ENCODE data around the gene PPP6R2. TPM values are rescaled to one million over a fixed set of nuclear protein-coding genes. Genes with fewer than 3 reads are reported as not detected.

The PPP6R2 gene
- total RNA-seq, 1 donor from 2014 or later = 32.6 TPM

DNA sequence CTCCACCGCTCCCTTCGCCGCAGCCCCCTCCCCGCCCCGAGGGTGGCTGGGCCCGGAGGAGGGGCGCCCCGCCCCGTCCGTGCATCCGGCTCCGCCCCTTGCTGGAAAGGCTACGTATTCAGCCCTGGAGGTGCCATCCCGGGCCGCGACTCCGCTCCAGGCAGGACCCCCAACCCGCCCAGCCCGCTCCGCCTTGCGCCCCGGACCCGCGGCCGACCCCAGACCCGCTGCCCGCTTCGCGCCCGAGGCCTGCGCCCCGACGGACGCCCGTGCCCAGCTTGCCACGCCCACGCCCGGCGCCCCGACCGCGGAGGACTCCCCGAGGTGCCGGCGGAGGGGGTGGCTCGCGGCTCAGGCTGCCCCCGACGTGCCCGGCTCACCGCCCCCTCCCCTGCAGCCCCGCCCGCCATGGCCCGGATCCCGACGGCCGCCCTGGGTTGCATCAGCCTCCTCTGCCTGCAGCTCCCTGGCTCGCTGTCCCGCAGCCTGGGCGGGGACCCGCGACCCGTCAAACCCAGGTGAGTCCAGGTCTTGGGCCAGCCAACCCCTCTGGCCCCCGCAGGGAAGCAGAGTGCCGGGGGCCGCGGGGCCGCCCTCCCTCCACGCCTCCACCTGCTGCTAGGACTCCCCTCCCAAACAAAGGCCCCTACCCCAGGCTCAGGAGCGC is 138.4 kb downstream of the PPP6R2 start, which contains the start of gene ADM2:
Gene ADM2, plus strand, starts transcription at position 104 of the 667 bp plus-strand sequence. Its CDS starts 305 bp downstream, at position 409.
- Mint-ChIP-seq H3K4me1 (peaks cover 2% of the 10 kb centered on the region), H3K9me3 (peaks cover 2% of the 10 kb centered on the region), H3K4me3 (peak within 1 kb of the TSS; percentile 72), H3K27ac (no peak within 1 kb of the TSS), H3K36me3 (no peaks in the 10 kb centered on the region), H3K27me3 (ENCODE audit: insufficient read depth, low read depth) (peaks cover 39% of the 10 kb centered on the region)
- Histone ChIP-seq H3F3A (ENCODE audit: low read depth) (peaks cover 3% of the 10 kb centered on the region), H3K9ac (no peak within 1 kb of the TSS), H2AFZ (replicated peaks) (peak within 1 kb of the TSS; percentile 86), H3K36me3 (no peaks in the 10 kb centered on the region), H3K4me2 (peak within 1 kb of the TSS; percentile 70), H3K4me1 (no peaks in the 10 kb centered on the region), H3K27me3 (peaks cover 37% of the 10 kb centered on the region), H3K27ac (no peak within 1 kb of the TSS), H3K4me3 (peak within 1 kb of the TSS; percentile 53), H3K9me3 (ENCODE audit: low read depth) (no peaks in the 10 kb centered on the region), H3K79me2 (ENCODE audit: low read depth) (no peaks in the 10 kb centered on the region), H4K20me1 (ENCODE audit: low read depth) (no peaks in the 10 kb centered on the region)
- TF ChIP-seq EZH2 (IDR thresholded peaks at IDR 0.05) (peak; percentile 65), EZH2phosphoT487 (IDR thresholded peaks at IDR 0.05) (peak; percentile 29)
- TF ChIP-seq, protein P1, sequence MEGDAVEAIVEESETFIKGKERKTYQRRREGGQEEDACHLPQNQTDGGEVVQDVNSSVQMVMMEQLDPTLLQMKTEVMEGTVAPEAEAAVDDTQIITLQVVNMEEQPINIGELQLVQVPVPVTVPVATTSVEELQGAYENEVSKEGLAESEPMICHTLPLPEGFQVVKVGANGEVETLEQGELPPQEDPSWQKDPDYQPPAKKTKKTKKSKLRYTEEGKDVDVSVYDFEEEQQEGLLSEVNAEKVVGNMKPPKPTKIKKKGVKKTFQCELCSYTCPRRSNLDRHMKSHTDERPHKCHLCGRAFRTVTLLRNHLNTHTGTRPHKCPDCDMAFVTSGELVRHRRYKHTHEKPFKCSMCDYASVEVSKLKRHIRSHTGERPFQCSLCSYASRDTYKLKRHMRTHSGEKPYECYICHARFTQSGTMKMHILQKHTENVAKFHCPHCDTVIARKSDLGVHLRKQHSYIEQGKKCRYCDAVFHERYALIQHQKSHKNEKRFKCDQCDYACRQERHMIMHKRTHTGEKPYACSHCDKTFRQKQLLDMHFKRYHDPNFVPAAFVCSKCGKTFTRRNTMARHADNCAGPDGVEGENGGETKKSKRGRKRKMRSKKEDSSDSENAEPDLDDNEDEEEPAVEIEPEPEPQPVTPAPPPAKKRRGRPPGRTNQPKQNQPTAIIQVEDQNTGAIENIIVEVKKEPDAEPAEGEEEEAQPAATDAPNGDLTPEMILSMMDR (IDR thresholded peaks at IDR 0.05) = no peak
- DNase-seq (ENCODE audit: low spot score) = peak; percentile 81

GRCh38 chr22:50482107-50483074 is 139.3 kb downstream of the PPP6R2 start:
- H3K27ac Mint-ChIP-seq = no peak overlapping the region
- H3K27me3 Mint-ChIP-seq (ENCODE audit: insufficient read depth, low read depth) = peaks cover 33% of the 10 kb centered on the region
- peaks cover 2% of the 10 kb centered on the region for H3K4me1 Mint-ChIP-seq
- H3K4me1 ChIP-seq = no peaks in the 10 kb centered on the region
- H4K20me1 ChIP-seq (ENCODE audit: low read depth) = no peaks in the 10 kb centered on the region
- H3K79me2 ChIP-seq (ENCODE audit: low read depth) = no peaks in the 10 kb centered on the region
- H3K9ac ChIP-seq = no peak overlapping the region
- H3K9me3 Mint-ChIP-seq = peaks cover 2% of the 10 kb centered on the region
- no peaks in the 10 kb centered on the region for H3K36me3 ChIP-seq
- peak overlapping the region; percentile 63 for H3K4me3 Mint-ChIP-seq
- TF ChIP-seq EZH2 (IDR thresholded peaks at IDR 0.05) (no peak), EZH2phosphoT487 (IDR thresholded peaks at IDR 0.05) (no peak)
- TF ChIP-seq, protein P1 (IDR thresholded peaks at IDR 0.05) = no peak
- peaks cover 3% of the 10 kb centered on the region for H3F3A ChIP-seq (ENCODE audit: low read depth)
- H2AFZ ChIP-seq (replicated peaks) = peak overlapping the region; percentile 86
- H3K9me3 ChIP-seq (ENCODE audit: low read depth) = no peaks in the 10 kb centered on the region
- no peak for DNase-seq (ENCODE audit: low spot score)
- H3K36me3 Mint-ChIP-seq = no peaks in the 10 kb centered on the region
- H3K27me3 ChIP-seq = peaks cover 37% of the 10 kb centered on the region
- H3K4me3 ChIP-seq = peak overlapping the region; percentile 53
- no peak overlapping the region for H3K27ac ChIP-seq
- peak overlapping the region; percentile 70 for H3K4me2 ChIP-seq

GRCh38 chr22:50483106-50483505 is 140.0 kb downstream of the PPP6R2 start:
- Histone ChIP-seq H4K20me1 (ENCODE audit: low read depth) (no peaks in the 10 kb centered on the region), H3K9me3 (ENCODE audit: low read depth) (no peaks in the 10 kb centered on the region), H3K9ac (no peak overlapping the region), H3K79me2 (ENCODE audit: low read depth) (no peaks in the 10 kb centered on the region), H3F3A (ENCODE audit: low read depth) (peaks cover 3% of the 10 kb centered on the region), H3K4me2 (no peak overlapping the region), H3K27me3 (peaks cover 37% of the 10 kb centered on the region), H3K4me1 (no peaks in the 10 kb centered on the region), H2AFZ (replicated peaks) (no peak overlapping the region), H3K36me3 (no peaks in the 10 kb centered on the region), H3K27ac (no peak overlapping the region), H3K4me3 (no peak overlapping the region)
- no peaks in the 10 kb centered on the region for H3K36me3 Mint-ChIP-seq
- H3K27ac Mint-ChIP-seq = no peak overlapping the region
- peaks cover 2% of the 10 kb centered on the region for H3K4me1 Mint-ChIP-seq
- H3K4me3 Mint-ChIP-seq = no peak overlapping the region
- no peak for DNase-seq (ENCODE audit: low spot score)
- H3K9me3 Mint-ChIP-seq = peaks cover 2% of the 10 kb centered on the region
- no peak for TF ChIP-seq EZH2phosphoT487 (IDR thresholded peaks at IDR 0.05)
- no peak for TF ChIP-seq EZH2 (IDR thresholded peaks at IDR 0.05)
- TF ChIP-seq, protein P1 (IDR thresholded peaks at IDR 0.05) = no peak
- peaks cover 33% of the 10 kb centered on the region for H3K27me3 Mint-ChIP-seq (ENCODE audit: insufficient read depth, low read depth)
